ENCODE data around the gene SEMA3A.
A peak's percentile ranks its signal among the peaks of the same experiment; 100 is the strongest.

SEMA3A gene

DNA sequence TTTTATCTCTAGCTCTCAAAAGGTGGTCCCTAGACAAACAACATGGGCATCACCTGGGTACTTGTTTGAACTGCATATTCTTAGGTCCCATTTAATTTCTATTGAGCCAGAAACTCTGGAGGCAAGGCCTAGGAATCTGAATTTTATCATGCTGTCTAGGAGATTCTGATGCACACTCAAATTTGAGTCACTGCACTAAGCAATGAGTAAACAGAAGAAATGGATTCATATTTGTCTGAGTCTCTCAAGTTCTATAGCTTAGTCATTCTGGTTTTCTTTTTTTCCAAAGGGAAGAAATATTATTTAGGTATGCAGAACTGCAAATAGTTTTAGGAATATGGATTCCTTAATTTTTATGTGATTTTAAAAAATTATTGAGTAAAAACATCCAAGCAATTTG is 185.5 kb downstream of the SEMA3A start:
- no peak for DNase-seq (ENCODE audit: low read depth)

DNA sequence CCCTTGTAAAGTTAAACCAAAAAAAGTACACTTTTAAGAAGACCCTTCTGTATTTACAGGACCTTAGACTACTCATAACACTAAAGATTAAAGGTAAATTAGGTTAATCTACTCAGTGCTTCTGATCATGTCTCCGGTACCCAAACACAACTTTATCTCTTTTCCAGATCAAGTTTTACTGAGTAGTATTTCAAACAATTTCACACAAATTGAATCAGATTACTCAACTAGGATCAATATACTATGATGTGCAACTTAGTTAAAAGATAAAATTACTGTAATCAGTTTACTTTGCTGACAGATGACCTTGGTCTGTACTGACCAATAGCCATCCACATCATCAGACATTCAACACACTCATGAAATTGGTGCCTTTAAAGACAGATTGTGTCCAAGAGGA is 191.4 kb downstream of the SEMA3A start:
- DNase-seq (ENCODE audit: low read depth) = no peak

DNA sequence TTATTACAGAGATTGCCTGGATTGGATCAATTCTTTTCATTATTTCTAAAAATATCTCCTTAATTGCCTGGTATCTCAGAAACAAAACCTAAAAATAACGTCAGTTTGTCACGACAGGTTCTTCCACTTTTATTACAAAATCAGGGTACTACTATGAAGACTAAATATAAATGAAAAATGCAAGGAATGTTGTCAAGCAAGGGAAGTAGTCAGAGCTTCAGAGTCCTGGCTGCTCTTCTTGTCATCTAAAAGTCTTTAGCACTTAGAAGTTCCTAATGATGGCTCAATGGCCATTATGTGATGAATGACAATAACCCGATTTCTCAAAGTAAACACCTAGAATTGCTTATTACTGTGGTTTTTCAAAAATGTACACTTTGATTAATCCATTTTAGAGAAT is 192.2 kb downstream of the SEMA3A start:
- no peak for DNase-seq (ENCODE audit: low read depth)

DNA sequence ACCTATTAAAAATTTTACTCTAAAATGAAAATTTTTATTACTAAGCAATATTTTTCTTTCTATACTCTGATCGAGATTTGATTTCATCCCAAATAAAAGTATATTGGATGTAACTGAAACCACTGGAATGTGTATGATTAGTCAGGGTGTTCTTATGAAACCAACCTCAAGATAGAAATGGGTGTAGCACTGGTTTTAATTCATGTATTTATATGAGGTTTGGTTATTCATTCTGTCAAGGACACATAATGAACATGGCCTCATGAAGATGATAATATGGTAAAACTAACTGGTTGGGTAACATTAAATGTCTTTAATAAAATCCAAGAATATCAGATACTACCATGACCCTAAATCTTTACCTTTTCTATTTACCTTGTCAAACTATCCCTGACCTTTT is 197.7 kb downstream of the SEMA3A start:
- DNase-seq (ENCODE audit: low read depth) = no peak

DNA sequence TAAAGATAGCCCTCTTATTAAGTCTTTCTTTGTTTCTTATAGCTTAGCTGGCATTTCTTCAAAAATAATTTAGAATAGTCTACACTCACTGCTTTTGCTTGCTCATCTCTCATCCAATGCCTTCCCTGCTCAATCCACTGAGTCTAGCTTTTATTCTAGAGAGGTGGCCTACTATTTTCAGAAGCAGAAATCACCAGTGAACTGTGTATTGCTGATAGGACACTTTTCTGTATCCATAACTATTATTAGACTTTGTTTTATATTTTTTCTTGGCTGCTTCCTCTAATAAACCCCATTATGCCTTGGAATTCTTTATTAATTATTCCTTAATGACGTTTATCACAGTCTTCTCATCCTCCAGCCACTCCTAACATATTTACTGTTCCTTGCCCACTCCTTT is 206.8 kb downstream of the SEMA3A start:
- no peak for DNase-seq (ENCODE audit: low read depth)

DNA sequence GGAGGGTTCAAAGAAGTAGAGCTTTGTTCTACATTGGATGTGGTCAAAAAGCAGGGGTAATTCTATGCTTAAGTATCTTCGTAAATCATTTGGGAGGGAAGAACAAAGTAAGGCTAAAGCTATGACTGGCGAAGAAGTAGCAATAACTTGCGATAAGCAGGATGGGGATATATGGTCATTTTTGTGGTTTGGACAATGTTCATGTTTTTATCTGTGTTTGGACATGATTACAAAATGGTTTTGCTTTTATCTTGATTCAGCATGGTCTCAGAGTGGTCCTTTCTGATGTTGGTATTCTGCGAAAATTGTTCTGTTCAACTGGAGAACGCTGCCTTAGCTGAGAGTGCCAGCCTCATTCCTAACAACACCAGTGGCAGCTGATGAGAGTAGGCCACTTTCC is 208.8 kb downstream of the SEMA3A start:
- no peak for DNase-seq (ENCODE audit: low read depth)

DNA sequence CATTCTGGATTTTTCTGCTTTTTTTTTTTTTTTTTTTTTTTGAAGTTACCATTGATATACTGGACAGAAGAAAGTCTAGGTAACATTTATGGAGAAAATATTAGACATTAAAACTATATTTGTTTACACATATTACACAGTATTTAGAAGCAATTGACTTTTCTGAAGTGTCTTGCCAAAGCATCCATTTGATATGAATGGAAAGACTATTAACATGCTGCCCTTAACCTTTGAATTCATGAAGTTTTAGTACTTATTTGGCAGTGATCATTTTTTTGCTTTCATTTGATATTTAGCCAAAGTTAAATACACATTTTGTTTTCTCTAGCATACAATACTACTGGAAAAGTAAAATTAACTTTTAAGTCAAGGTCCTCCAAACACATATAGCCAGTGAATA is 210.0 kb downstream of the SEMA3A start:
- no peak for DNase-seq (ENCODE audit: low read depth)

DNA sequence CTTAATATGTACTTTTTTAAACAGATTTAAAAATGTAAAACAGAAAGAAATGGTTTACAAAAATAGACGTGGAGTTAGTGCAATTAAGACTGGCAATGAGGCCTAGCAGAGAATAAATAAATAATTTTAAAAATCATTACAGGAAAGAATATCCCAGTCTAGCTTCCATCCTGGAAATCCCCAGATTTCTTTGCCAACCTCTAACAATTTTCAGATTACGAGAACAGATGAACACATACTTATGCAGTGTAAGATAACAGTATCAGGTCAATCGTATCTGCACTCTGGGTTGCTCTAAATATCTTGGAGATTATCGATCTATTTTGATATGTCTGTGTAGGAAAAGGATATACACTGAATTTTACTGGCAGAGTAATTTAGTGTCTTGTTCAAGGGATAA is 210.5 kb downstream of the SEMA3A start:
- DNase-seq (ENCODE audit: low read depth) = no peak

DNA sequence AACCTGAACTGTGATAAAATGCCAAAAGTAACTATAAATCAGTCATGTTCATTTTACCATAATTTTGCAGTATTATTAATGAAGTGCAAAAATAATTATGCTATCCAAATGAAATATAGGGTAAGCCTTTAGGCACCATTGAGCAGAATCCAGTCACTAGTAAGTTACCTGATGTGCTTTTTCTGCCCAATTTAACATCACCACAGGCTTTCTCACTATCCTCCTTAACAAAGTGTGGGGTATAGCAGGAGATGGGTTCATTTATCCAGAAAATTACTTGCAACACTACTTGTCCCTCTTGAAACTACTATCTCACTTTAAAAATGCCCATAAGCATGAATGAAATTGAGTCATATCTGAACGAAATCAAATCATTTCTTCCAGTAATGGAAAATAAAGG is 211.0 kb downstream of the SEMA3A start:
- no peak for DNase-seq (ENCODE audit: low read depth)

DNA sequence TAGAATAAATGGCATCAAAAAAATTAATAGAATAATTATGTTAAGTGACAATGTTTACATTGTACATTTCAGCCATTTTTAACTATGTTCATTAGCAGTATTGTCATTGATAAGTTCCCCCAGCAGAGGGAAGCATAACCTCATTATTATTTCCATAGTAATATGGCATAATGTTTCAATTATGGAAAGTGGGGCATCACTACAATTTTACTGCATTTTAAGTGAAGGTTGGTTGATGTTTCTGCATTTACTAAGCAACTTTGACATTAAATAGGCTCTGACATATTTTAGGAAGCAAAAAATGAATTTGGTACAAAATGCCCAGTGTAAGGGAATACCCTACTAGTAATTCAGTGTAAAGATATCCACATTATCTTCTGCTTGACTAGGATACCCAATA is 218.3 kb downstream of the SEMA3A start:
- no peak for DNase-seq (ENCODE audit: low read depth)

DNA sequence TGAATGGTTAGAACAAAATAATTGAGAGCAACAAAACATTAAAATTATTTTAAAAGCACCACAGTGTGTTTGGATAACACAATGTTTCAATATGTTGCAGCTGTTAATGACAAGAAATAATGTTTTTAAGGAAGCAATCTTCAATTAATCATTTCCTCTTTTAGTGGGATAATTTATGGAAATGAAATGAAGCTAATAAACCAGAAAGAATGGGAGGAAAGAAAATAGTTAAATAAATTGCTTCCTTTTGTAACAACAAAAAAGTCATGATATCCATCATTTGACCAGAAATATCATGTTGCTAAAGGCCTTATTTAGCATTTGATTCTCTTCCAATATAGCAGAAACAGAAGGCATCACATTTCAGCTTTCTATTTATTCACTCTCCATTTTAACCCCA is 224.5 kb downstream of the SEMA3A start:
- no peak for DNase-seq (ENCODE audit: low read depth)

DNA sequence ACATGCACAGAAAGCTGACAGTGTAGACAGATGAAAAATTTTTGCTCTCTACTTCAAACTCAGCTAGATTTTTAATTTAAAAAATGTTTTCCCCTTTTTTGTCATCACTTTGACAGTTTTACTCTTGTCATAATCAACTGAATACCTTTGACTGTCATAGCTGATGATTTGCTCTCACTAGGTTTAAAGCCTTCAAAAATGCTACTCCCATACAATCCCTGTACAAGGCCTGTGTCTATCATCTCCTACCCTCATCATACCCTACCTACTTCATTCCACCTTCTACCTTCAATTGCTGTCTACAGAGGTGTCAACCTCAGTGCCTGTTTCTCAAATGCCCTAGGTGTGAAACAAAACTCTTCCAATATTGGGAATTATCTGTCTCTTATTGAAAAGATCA is 230.3 kb downstream of the SEMA3A start:
- no peak for DNase-seq (ENCODE audit: low read depth)

DNA sequence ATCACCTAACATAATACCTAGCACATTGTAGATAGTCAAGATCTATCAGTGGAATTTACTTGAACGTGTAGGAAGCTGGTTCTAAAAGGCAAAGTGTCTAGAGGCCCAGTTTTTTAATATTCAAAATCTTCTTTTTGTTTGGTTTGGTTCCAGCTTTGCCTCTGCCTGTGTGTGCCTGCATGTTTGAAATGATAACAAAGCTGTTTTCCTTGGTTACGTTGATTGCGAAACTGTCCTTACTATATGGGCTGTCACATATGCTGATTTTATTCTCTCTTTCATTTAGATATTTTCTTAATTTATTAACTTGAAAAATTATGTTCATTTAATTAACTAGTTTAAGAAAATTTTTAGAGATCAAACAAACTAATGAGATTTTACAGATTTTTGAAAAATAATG is 237.3 kb downstream of the SEMA3A start:
- DNase-seq (ENCODE audit: low read depth) = no peak

DNA sequence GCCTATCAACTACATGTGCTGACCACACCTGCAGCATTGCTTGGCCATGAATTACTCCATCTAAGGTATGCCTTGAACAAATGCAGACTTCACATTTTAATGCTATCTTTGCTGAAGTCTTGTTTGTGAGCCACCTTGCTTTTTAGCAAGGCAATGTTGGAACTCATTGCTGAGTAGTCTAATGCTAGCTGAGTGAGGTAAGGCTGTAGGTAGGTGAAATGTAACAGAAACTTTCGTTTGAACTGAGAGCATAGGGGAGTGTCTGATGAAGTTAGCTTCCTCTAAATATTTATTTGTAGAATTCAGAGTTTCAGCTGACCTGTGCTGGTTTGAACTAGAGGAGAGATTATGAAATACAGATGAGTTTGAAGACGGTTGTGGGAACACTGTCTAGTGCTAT is 238.5 kb downstream of the SEMA3A start:
- DNase-seq (ENCODE audit: low read depth) = no peak

DNA sequence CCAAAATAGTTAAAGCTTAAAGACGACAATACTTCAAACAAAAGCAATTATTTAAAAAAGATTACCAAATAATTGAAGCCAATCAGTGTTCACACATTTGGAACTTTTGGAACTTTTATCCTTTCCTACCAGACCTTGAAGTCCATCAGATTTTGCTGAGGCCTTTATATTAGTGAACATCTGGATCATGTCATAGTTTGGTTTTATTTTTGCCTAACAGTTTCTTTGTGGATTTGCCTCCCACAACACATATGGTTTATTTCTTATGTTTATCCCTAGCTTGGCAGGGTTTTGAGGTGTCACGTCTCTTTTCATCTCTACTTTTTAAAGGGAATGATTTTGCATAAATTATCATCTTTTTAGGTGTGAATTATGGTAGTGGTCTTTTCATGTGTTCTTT is 242.4 kb downstream of the SEMA3A start:
- DNase-seq (ENCODE audit: low read depth) = no peak

DNA sequence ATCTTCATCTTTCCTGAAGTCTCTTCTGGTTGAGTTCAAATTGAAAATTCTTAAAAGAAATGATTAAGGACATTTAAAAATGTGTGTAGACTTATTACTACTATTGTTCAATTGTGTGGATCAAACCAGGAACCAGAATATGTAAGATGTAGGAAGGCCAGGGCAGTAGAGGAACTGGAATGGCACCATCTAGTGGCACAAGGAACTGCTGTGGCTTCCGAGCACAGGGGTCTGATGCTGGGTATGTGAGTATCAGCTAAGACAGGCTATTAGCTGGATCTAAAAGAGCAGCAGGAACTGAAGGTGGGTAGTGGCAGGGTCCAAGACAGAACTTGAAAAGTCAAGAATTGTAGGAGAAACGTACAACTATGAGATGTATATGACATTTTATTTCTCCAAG is 247.3 kb downstream of the SEMA3A start:
- no peak for DNase-seq (ENCODE audit: low read depth)

DNA sequence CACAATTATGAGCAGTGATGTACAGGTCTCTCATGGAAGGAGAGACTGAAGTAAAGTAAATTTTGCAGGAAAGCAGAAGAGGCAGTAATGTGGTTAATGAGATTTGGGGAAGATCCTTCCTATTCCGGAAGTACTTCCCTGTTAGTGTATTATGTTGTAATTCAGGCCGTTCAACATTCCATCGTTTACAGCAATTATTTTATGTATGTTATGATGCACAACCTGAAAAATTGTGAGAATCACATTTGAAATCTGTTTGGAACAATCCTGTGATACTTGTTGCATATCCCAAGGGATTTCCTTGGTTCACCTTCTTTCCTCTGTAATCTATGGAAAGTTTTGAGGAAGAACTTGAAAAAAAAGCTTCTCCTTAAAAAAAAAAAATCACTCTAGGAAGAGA is 247.8 kb downstream of the SEMA3A start:
- DNase-seq (ENCODE audit: low read depth) = no peak

DNA sequence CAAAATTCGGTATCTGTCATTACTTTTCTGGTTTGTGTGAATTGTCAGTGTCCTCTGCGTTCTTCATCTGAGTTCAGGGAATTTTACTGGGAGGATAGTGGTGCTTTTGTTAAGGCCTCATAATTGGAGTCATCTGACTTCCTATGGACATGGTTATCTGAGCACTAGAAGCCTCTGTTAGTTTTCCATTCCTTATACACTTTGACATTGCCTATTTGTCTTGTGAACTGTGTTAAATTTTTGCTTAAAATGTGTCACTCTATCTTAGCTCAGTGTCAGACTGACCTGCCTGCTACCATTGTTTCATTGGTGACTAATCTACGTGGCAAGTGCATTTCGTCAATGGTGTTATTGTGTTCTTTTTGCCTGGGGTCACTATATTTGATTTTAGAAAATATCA is 253.3 kb downstream of the SEMA3A start:
- DNase-seq (ENCODE audit: low read depth) = no peak

DNA sequence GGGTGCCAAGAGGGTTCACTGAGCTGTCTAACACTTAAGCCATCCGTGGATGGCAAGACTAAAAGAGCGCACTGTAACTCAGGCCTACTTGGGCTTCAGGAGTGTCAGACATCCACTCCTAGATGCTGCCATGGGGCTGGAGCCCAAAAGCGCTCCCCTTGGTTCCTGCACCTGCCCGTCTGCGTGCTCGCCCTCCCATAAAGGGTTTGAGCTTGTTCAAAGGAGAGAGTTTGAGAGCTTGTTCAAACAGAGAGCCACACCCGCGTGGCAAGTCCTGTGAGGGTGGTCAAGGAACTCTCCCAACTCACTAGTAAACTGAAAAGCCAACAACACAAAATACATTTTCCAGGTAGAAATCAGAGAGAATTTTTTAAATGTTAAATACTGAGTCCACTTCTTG is 256.7 kb downstream of the SEMA3A start:
- no peak for DNase-seq (ENCODE audit: low read depth)

DNA sequence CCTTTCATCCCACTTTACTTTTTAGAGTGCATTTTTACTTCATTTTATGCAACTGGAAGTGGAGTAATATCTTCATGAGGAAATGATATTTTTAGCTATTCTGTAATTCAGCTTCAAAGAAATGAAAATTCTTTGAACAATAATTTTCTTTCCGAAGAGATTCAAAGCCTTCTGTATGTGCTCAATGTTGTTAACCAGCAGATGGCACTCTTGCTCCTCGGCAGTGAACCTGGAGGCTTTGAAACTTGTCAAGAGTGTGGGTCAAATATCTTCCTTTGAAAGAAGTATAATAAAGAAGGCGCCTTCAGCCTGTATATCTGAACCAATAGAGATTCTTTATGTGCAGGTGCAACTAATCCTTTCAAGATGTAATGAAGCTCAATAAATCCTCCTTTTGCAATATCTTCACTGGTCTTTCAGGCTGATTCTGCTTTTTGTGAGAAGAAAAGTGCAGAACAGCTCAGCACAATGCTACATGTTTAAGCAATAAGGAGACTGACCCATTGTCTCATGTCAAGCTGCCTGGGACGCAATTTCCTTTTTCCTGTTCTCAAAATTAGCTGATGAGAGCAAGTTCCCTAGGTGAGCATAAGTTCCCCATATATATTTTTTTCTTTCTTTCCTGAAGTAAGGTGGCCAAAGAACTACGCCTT is 258.4 kb downstream of the SEMA3A start:
- peak; percentile 19 for DNase-seq (ENCODE audit: low read depth)

DNA sequence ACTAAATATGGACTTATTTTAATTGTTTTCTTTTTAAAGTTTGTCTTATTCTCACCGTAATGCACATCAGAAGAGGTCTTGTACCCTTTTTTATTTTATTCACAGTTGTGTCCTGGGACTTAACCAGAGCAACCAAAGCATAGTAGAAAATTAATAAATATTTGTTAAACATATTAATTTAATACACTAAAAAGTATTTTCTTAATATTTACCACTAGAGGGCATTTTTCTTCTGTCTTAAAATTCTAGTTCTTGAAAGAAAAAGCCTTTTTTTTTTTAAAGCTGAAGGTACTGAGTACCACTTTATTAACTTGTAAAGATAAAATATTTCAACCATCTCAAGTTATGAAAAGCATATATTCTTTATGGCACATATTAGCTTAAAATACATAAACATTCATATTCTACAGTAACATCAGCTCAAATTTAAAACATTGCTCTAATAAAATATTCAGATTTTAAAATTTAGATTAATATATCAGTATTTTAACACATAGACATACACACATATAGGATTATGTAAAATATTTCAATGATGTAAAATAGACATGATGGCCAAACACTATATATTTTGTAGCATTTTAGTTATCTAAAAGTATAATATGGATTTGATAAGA is 260.4 kb downstream of the SEMA3A start:
- DNase-seq (ENCODE audit: low read depth) = no peak

DNA sequence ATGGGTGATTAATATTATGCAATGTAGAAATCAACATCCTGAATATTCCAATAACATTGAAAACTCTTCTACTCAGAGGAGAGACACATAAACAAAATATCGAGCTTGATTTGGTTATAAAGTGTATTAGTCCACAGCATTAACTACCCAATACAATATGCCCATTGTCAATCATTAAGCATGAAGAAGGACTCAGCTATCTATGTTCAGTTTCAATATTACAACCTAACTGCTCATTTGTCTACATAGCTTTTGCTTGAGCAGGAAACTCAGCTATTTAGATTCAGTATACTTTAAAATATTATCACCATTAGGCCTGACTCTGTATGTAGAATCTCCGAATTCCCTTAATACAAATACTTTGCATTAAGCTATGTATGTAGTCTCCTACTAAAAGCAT is 262.6 kb downstream of the SEMA3A start:
- DNase-seq (ENCODE audit: low read depth) = no peak

DNA sequence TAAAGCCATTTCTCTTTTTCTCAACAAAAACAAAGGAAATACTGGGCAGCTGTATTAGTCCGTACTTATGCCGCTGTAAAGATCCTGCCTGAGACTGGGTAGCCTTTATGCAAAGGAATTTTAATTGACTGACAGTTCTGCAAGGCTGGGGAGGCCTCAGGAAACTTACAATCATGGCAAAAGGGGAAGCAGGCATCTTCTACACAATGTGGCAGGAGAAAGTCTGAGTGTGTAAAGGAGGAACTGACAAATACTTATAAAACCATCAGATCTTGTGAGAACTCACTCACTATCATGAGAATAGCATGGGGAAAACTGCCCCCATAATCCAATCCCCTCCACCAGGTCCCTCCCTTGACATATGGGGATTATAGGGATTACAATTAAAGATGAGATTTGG is 264.3 kb downstream of the SEMA3A start:
- DNase-seq (ENCODE audit: low read depth) = no peak

DNA sequence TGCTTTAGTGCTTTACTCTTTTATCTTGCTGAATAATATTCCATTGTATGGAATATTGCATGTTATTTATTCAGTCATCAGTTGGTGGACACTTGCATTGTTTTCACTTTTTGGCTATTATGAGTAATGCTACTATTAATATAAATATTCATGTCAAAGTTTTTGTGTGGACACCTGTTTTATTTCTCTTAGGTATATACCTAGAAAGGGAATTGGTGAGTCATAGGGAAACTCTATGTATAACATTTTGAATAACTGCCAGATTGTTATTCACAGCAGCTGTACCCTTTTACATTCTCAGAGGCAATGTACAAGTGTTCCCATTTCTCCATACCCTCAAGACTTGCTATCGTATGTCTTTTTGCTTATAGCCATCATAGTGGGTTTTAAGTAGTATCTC is 268.7 kb downstream of the SEMA3A start:
- no peak for DNase-seq (ENCODE audit: low read depth)

All from T follicular helper cell (primary cell).